HEK293 (cell line): ENCODE data around the gene FHL2.

Experiments used
- CTCF ChIA-PET: fragments of 350-600 bp; formaldehyde crosslinking; extraction: SDS; loops from one replicate; lab custom pipeline; 2021; ENCODE audit warnings: antibody characterized with exemption; lab: Yijun Ruan, JAX
- POLR2A ChIA-PET: fragments of 300-600 bp; formaldehyde crosslinking; extraction: SDS; loops from one replicate; lab custom pipeline; 2020; ENCODE audit warnings: antibody characterized with exemption, inconsistent platforms; lab: Yijun Ruan, JAX
- H3K27ac ChIP-seq: fragments of 200-500 bp; sonication (Bioruptor generic); 2 replicates; pipeline ENCODE4 v1.5.1; 2014; ENCODE audit warnings: low read depth, low read length, control low read depth, inconsistent platforms; ENCODE audit errors: extremely low read depth
- H3K36me3 ChIP-seq, 2 experiments: fragments of 200-500 bp in 1 of 2; sonication (Bioruptor generic) in 1 of 2; 1 replicate in 1 of 2; 2 replicates in 1 of 2; pipeline ENCODE4 v1.5.1; 2014 to 2017; ENCODE audit warnings: inconsistent platforms in 2 of 2, low read length in 2 of 2; ENCODE audit not compliant: control insufficient read depth in 2 of 2, insufficient read depth in 1 of 2
- H3K4me1 ChIP-seq: fragments of 200-500 bp; sonication (Bioruptor generic); 2 replicates; pipeline ENCODE4 v1.5.1; 2014; ENCODE audit warnings: mild to moderate bottlenecking, low read length, inconsistent platforms; ENCODE audit not compliant: control insufficient read depth, insufficient read depth
- H3K4me3 ChIP-seq: 2 replicates; pipeline ENCODE4 v1.5.1; 2011; ENCODE audit warnings: low read depth, mild to moderate bottlenecking, control low read depth, low read length, moderate library complexity
- H3K9me3 ChIP-seq: fragments of 200-500 bp; sonication (Bioruptor generic); 2 replicates; pipeline ENCODE4 v1.5.1; 2014; ENCODE audit warnings: low read depth, low read length, inconsistent platforms; ENCODE audit not compliant: control insufficient read depth, insufficient read depth
- MZF1 ChIP-seq: fragments of 450-650 bp; formaldehyde crosslinking; IDR thresholded peaks from 2 replicates; pipeline ENCODE4 v1.5.1; 2017; ENCODE audit warnings: missing biosample characterization, missing genetic modification characterization, borderline replicate concordance
- ZNF10 ChIP-seq: fragments of 450-650 bp; formaldehyde crosslinking; IDR thresholded peaks from 2 replicates; pipeline ENCODE4 v1.5.1; 2017; ENCODE audit warnings: missing biosample characterization, missing genetic modification characterization
- ZNF155 ChIP-seq: fragments of 450-650 bp; formaldehyde crosslinking; IDR thresholded peaks from 2 replicates; pipeline ENCODE4 v1.5.1; 2016; ENCODE audit warnings: missing biosample characterization, missing genetic modification characterization
- ZNF24 ChIP-seq: fragments of 450-650 bp; formaldehyde crosslinking; IDR thresholded peaks from 2 replicates; pipeline ENCODE4 v1.5.1; 2016; ENCODE audit warnings: missing biosample characterization, missing genetic modification characterization
- ZNF324 ChIP-seq: fragments of 450-650 bp; formaldehyde crosslinking; IDR thresholded peaks from 2 replicates; pipeline ENCODE4 v1.5.1; 2016; ENCODE audit warnings: missing biosample characterization, missing genetic modification characterization
- ZNF473 ChIP-seq: fragments of 450-650 bp; formaldehyde crosslinking; IDR thresholded peaks from 2 replicates; pipeline ENCODE4 v1.5.1; 2017; ENCODE audit warnings: missing biosample characterization, missing genetic modification characterization
- ZNF580 ChIP-seq: fragments of 450-650 bp; formaldehyde crosslinking; IDR thresholded peaks from 2 replicates; pipeline ENCODE4 v1.5.1; 2016; ENCODE audit warnings: missing biosample characterization, missing genetic modification characterization
- ZNF626 ChIP-seq: fragments of 450-650 bp; sonication (Bioruptor Pico); formaldehyde crosslinking; IDR thresholded peaks from 2 replicates; pipeline ENCODE4 v1.5.1; 2018; ENCODE audit warnings: missing biosample characterization, missing genetic modification characterization, inconsistent platforms
- ZNF629 ChIP-seq: fragments of 450-650 bp; formaldehyde crosslinking; IDR thresholded peaks from 2 replicates; pipeline ENCODE4 v1.5.1; 2017; ENCODE audit warnings: missing biosample characterization, missing genetic modification characterization
- ZNF658 ChIP-seq: fragments of 450-650 bp; formaldehyde crosslinking; IDR thresholded peaks from 2 replicates; pipeline ENCODE4; 2016; ENCODE audit warnings: missing biosample characterization, missing genetic modification characterization
- ZNF660 ChIP-seq: fragments of 450-650 bp; IDR thresholded peaks from 2 replicates; pipeline ENCODE4 v1.5.1; 2018; ENCODE audit warnings: missing biosample characterization, mild to moderate bottlenecking, missing genetic modification characterization
- ZSCAN18 ChIP-seq: fragments of 450-650 bp; formaldehyde crosslinking; IDR thresholded peaks from 2 replicates; pipeline ENCODE4 v1.5.1; 2016; ENCODE audit warnings: missing biosample characterization, missing genetic modification characterization
- ZXDB ChIP-seq: fragments of 450-650 bp; formaldehyde crosslinking; IDR thresholded peaks from 2 replicates; pipeline ENCODE4 v1.5.1; 2016; ENCODE audit warnings: missing biosample characterization, missing genetic modification characterization
- TF ChIP-seq, protein P1 (sequence below): fragments of 450-650 bp; formaldehyde crosslinking; IDR thresholded peaks from 2 replicates; pipeline ENCODE4 v1.5.1; 2016; ENCODE audit warnings: missing biosample characterization, missing genetic modification characterization
- TF ChIP-seq, protein P2 (sequence below): fragments of 450-650 bp; formaldehyde crosslinking; IDR thresholded peaks from 2 replicates; pipeline ENCODE4 v1.5.1; 2016; ENCODE audit warnings: missing biosample characterization, missing genetic modification characterization
- TF ChIP-seq, protein P3 (sequence below): fragments of 450-650 bp; formaldehyde crosslinking; IDR thresholded peaks from 2 replicates; pipeline ENCODE4 v1.5.1; 2016; ENCODE audit warnings: missing biosample characterization, missing genetic modification characterization, borderline replicate concordance

Gene FHL2

GRCh38 chr2:105447476-105447875 lies 48.6 kb upstream of the FHL2 start:
- no peak overlapping the region for H3K27ac ChIP-seq
- CTCF ChIA-PET, result no interaction called here

DNA sequence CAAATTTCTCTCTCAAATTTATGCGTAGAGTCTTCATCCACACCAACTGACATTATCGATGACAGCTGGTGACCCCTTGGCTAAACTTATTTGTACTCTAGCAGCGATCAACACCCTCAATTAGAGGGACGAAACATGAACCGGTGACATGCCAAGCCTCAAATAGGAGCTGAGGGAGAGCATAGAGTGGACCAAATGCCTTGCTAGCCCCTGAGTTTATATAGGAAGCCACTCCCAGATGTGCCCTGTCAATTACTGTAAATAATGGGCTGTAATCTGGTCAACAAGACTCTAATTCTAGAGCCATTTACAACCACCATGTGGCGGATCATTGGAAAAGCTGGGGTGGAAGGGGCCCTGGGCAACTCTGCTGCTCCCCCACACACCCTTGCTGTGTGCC lies 47.6 kb upstream of the FHL2 start:
- H3K4me3 ChIP-seq, result no peak overlapping the region
- H3K36me3 ChIP-seq, result no peaks in the 10 kb centered on the region
- H3K27ac ChIP-seq, result no peak overlapping the region
- H3K9me3 ChIP-seq, result no peaks in the 10 kb centered on the region
- POLR2A ChIA-PET, result no interaction called here
- TF ChIP-seq ZNF10 (no peak), ZNF626 (tag by site-specific recombination) (no peak), ZNF660 (tag by site-specific recombination) (no peak), ZNF24 (tag by site-specific recombination) (no peak), ZNF473 (tag by site-specific recombination) (no peak)
- TF ChIP-seq, protein P1, sequence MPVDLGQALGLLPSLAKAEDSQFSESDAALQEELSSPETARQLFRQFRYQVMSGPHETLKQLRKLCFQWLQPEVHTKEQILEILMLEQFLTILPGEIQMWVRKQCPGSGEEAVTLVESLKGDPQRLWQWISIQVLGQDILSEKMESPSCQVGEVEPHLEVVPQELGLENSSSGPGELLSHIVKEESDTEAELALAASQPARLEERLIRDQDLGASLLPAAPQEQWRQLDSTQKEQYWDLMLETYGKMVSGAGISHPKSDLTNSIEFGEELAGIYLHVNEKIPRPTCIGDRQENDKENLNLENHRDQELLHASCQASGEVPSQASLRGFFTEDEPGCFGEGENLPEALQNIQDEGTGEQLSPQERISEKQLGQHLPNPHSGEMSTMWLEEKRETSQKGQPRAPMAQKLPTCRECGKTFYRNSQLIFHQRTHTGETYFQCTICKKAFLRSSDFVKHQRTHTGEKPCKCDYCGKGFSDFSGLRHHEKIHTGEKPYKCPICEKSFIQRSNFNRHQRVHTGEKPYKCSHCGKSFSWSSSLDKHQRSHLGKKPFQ (tag by site-specific recombination), result no peak
- TF ChIP-seq, all 188 proteins: peak for 0
- no peaks in the 10 kb centered on the region for H3K4me1 ChIP-seq
- CTCF ChIA-PET, result no interaction called here

More at GRCh38 chr2:105447476-105447875, 48.6 kb upstream of the FHL2 start:
- no peaks in the 10 kb centered on the region for H3K9me3 ChIP-seq
- TF ChIP-seq ZSCAN18, result no peak
- no peak for TF ChIP-seq MZF1
- no peak for TF ChIP-seq ZNF629 (tag by site-specific recombination)
- TF ChIP-seq, protein P2, sequence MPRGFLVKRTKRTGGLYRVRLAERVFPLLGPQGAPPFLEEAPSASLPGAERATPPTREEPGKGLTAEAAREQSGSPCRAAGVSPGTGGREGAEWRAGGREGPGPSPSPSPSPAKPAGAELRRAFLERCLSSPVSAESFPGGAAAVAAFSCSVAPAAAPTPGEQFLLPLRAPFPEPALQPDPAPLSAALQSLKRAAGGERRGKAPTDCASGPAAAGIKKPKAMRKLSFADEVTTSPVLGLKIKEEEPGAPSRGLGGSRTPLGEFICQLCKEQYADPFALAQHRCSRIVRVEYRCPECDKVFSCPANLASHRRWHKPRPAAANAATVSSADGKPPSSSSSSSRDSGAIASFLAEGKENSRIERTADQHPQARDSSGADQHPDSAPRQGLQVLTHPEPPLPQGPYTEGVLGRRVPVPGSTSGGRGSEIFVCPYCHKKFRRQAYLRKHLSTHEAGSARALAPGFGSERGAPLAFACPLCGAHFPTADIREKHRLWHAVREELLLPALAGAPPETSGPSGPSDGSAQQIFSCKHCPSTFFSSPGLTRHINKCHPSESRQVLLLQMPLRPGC (tag by site-specific recombination), result no peak
- TF ChIP-seq, protein P3, sequence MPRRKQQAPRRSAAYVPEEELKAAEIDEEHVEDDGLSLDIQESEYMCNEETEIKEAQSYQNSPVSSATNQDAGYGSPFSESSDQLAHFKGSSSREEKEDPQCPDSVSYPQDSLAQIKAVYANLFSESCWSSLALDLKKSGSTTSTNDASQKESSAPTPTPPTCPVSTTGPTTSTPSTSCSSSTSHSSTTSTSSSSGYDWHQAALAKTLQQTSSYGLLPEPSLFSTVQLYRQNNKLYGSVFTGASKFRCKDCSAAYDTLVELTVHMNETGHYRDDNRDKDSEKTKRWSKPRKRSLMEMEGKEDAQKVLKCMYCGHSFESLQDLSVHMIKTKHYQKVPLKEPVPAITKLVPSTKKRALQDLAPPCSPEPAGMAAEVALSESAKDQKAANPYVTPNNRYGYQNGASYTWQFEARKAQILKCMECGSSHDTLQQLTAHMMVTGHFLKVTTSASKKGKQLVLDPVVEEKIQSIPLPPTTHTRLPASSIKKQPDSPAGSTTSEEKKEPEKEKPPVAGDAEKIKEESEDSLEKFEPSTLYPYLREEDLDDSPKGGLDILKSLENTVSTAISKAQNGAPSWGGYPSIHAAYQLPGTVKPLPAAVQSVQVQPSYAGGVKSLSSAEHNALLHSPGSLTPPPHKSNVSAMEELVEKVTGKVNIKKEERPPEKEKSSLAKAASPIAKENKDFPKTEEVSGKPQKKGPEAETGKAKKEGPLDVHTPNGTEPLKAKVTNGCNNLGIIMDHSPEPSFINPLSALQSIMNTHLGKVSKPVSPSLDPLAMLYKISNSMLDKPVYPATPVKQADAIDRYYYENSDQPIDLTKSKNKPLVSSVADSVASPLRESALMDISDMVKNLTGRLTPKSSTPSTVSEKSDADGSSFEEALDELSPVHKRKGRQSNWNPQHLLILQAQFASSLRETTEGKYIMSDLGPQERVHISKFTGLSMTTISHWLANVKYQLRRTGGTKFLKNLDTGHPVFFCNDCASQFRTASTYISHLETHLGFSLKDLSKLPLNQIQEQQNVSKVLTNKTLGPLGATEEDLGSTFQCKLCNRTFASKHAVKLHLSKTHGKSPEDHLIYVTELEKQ, result no peak
- TF ChIP-seq ZNF324, result no peak
- TF ChIP-seq ZNF580 (tag by site-specific recombination), result no peak
- TF ChIP-seq ZNF155, result no peak
- TF ChIP-seq ZXDB, result no peak
- TF ChIP-seq, all 188 proteins: peak for 0
- Histone ChIP-seq H3K4me1 (no peaks in the 10 kb centered on the region), H3K36me3 (no peaks in the 10 kb centered on the region), H3K4me3 (no peak overlapping the region)
- POLR2A ChIA-PET, result no interaction called here

DNA sequence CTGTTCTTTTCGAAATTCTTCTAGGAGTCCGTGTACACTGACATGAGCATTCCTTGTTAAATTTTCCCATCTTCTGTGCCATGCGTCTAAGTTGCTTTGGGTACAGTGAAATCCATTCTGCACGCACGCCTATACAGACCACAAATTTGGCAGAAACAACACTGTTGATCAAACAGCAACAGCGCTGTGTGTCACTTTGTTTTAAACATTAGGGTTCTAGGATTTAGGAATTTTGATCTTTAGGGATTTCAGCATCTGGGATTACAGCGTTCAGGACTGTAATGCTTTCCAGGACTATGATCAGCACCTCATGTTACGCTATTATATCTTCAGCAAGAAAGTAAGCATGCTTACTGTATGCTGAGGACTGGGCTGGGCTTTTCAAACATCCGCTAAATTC lies 47.1 kb upstream of the FHL2 start:
- Histone ChIP-seq H3K9me3 (no peaks in the 10 kb centered on the region), H3K36me3 (no peaks in the 10 kb centered on the region), H3K4me3 (no peak overlapping the region), H3K27ac (no peak overlapping the region), H3K4me1 (no peaks in the 10 kb centered on the region)
- POLR2A ChIA-PET, result no interaction called here
- TF ChIP-seq ZNF658 (tag by site-specific recombination), result no peak
- CTCF ChIA-PET, result no interaction called here
